Lung (tissue), 12 donors: Measurements from ENCODE around the gene TMEM45B. TPM values are rescaled to one million over a fixed set of nuclear protein-coding genes. Genes with fewer than 3 reads are reported as not detected.
A peak's percentile ranks its signal among the peaks of the same experiment; 100 is the strongest.

Experiments used
- ATAC-seq: fragments of 200-7000 bp; cut with Tn5 transposase; one replicate; pipeline ENCODE4 v1.9.1; 2020; ENCODE audit warnings: moderate number of reproducible peaks; ENCODE audit not compliant: insufficient read depth, low FRiP score
- DNase-seq, 3 donors: peaks; one replicate each; pipeline ENCODE4 v3.0.0-alpha.2; 2013 to 2017
- H3K27ac ChIP-seq, 2 donors: one replicate each; pipeline ENCODE4 v1.5.1; 2013; ENCODE audit warnings: mild to moderate bottlenecking in 2 of 2, moderate library complexity in 2 of 2, control low read depth in 1 of 2, inconsistent platforms in 1 of 2, low read depth in 1 of 2, low read length in 1 of 2
- H3K27me3 ChIP-seq, 3 donors: one replicate each; pipeline ENCODE4 v1.5.1; 2013; ENCODE audit warnings: low read length in 2 of 3; ENCODE audit not compliant: control insufficient read depth in 3 of 3, insufficient read depth in 3 of 3
- H3K36me3 ChIP-seq, 4 donors: one replicate each; pipeline ENCODE4 v1.5.1; 2013; ENCODE audit warnings: low read length in 4 of 4, mild to moderate bottlenecking in 1 of 4, moderate library complexity in 1 of 4; ENCODE audit not compliant: control insufficient read depth in 4 of 4, insufficient read depth in 4 of 4
- H3K4me1 ChIP-seq, 5 donors: one replicate each; pipeline ENCODE4 v1.5.1; 2013; ENCODE audit warnings: low read length in 5 of 5, mild to moderate bottlenecking in 2 of 5, moderate library complexity in 1 of 5; ENCODE audit not compliant: control insufficient read depth in 5 of 5, insufficient read depth in 5 of 5
- H3K4me3 ChIP-seq: one replicate; pipeline ENCODE4 v1.5.1; 2013; ENCODE audit warnings: mild to moderate bottlenecking, control low read depth, moderate library complexity
- H3K9ac ChIP-seq, 2 donors: one replicate each; pipeline ENCODE4 v1.5.1; 2013; ENCODE audit warnings: low read length in 2 of 2, control low read depth in 1 of 2; ENCODE audit not compliant: insufficient read depth in 1 of 2
- H3K9me3 ChIP-seq, 4 donors: one replicate each; pipeline ENCODE4 v1.5.1; 2013; ENCODE audit warnings: low read length in 3 of 4, mild to moderate bottlenecking in 1 of 4, moderate library complexity in 1 of 4; ENCODE audit not compliant: control insufficient read depth in 4 of 4, insufficient read depth in 3 of 4
- WGBS, 2 donors: extraction: QIAGEN DNeasy Blood & Tissue Kit; methylation state at CpG; one replicate each; pipeline ENCODE4 v1.1.7; 2013; 5-methylcytosine and 5-hydroxymethylcytosine counted together
- polyA plus RNA-seq, 2 donors: library from polyadenylated mRNA; stranded (reverse); fragments of 200-250 nt; gene quantifications; one replicate each; pipeline ENCODE4 v1.2.1, GENCODE V29; 2013
- total RNA-seq, 2 donors: library from RNA; depleted of rRNA in 1 of 2; stranded (reverse); fragments of >200 nt in 1 of 2; gene quantifications; one replicate each; pipeline ENCODE4 v1.2.1, GENCODE V29; 2014 to 2021
- TF ChIP-seq, protein P1 (sequence below): IDR thresholded peaks from 2 replicates; pipeline ENCODE4 v1.5.1; 2012; ENCODE audit warnings: mild to moderate bottlenecking; ENCODE audit errors: control extremely low read depth, extremely low read depth
- donor health status: control.
- donor health status: control.
- donor health status: Bipolar disorder and iron deficiency.
- donor health status: healthy.
- donor health status: DM: yes; HTN: yes; CAD: no.

TMEM45B gene
- total and polyA plus RNA-seq, 4 donors: 11.6 to 20.5 (median 16.0) TPM

DNA sequence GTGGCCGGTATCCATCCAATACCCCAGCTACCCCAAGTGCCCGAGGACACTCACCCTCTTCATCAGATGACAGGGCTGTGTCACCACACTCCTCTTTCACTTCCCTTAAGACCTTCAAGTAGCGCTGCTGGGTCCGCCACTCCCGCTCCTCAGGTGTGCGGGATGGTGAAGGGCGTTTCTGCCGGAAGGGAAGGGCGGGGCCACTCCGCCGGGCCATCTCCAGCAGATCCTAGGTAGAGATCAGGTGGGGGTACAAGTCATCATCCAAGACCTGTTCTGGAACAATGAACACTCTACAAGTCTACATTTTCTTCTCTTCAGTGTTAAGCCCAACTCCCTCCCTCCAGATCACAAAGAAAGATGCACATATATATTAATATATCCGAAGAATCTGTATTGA lies 69.7 kb downstream of the TMEM45B start:
- no peak overlapping the region for H3K27ac ChIP-seq
- H3K9ac ChIP-seq: no peak overlapping the region
- DNase-seq (no peak), ATAC-seq (no peak)
- TF ChIP-seq, protein P1, sequence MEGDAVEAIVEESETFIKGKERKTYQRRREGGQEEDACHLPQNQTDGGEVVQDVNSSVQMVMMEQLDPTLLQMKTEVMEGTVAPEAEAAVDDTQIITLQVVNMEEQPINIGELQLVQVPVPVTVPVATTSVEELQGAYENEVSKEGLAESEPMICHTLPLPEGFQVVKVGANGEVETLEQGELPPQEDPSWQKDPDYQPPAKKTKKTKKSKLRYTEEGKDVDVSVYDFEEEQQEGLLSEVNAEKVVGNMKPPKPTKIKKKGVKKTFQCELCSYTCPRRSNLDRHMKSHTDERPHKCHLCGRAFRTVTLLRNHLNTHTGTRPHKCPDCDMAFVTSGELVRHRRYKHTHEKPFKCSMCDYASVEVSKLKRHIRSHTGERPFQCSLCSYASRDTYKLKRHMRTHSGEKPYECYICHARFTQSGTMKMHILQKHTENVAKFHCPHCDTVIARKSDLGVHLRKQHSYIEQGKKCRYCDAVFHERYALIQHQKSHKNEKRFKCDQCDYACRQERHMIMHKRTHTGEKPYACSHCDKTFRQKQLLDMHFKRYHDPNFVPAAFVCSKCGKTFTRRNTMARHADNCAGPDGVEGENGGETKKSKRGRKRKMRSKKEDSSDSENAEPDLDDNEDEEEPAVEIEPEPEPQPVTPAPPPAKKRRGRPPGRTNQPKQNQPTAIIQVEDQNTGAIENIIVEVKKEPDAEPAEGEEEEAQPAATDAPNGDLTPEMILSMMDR: no peak
- no peaks in the 10 kb centered on the region for H3K27me3 ChIP-seq
- H3K9me3 ChIP-seq: no peaks in the 10 kb centered on the region
- no peak overlapping the region for H3K4me3 ChIP-seq
- H3K4me1 ChIP-seq: no peaks in the 10 kb centered on the region
- peaks cover 48 to 68% (median 57%) of the 10 kb centered on the region in 4 donors for H3K36me3 ChIP-seq
- WGBS, 2 donors: 98% methylated on average over 12 of the region's 12 CpGs

DNA sequence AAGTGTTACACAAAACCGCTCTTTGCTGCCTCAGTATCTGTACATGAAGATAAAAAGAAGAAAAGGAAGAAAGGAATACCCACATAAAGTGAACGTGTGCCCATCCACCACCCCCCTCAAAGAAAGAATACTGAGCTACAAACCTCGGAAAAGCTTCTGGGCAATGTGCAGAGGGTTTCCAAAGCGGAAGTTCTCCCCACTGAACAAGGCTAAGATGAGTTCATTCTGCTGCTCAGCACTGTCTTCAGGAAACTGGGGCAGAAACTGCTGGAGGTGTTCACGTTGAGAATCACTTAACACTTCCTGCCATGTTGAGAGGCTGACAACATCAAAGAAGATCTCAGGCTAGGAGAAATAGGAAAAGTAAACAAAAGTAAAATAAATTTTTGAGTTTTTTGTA lies 72.8 kb downstream of the TMEM45B start:
- 73 to 79% methylated on average over 5 of the region's 5 CpGs for WGBS, 2 donors
- no peaks in the 10 kb centered on the region for H3K27me3 ChIP-seq
- H3K27ac ChIP-seq: no peak overlapping the region
- H3K4me3 ChIP-seq: no peak overlapping the region
- H3K9ac ChIP-seq: no peak overlapping the region
- TF ChIP-seq, protein P1: no peak
- ATAC-seq: no peak
- peaks cover 35 to 56% (median 45%) of the 10 kb centered on the region in 4 donors for H3K36me3 ChIP-seq
- peaks cover 0 to 1% (median 0%) of the 10 kb centered on the region in 5 donors for H3K4me1 ChIP-seq
- no peak for DNase-seq
- no peaks in the 10 kb centered on the region for H3K9me3 ChIP-seq

DNA sequence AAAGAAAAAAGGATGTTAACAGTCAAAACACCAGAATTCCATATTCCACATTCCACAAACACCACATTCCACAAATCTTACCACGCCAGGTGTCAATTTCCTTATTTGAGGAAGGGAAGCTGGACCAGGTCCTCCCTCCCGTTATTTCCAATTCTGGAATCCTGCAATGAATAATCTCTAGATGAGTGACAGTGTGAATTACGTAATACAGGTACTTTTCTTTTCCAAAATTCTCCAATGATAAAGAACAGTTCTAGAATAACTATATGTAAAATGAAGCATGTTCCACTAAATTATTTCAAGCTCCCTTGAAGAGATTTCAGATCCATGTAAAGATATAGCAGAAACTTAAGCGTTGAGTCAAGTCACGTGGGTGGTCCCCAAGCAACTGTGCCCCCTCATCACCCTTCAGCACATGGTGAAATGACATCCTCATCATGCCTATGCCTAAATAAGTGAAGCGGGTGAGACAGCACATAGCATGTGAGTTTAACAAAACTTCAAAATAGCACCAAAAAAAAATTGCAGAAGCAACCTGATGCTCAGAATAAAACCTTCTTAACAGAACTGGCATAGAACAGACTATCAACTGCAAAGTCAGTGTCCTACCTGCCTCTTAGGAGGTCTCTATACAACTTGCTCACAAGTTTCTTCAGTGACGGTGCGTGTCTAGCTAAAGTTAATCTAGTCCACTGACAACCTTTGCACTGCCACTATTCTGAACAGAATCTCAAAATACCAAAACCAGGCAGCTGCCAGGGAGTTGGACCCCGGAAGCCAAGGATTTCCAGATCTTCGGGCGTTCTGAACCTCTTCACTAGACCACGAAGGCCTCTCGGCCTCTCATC lies 78.9 kb downstream of the TMEM45B start:
- H3K27ac ChIP-seq: peak overlapping the region; percentile 76 to 91
- H3K9me3 ChIP-seq: no peaks in the 10 kb centered on the region
- no peaks in the 10 kb centered on the region for H3K27me3 ChIP-seq
- 24 to 25% methylated on average over 13 of the region's 13 CpGs for WGBS, 2 donors
- ATAC-seq (peak; percentile 3), DNase-seq (peak in 1 of 3 donors; percentile 3)
- peaks cover 1 to 18% (median 8%) of the 10 kb centered on the region in 5 donors for H3K4me1 ChIP-seq
- TF ChIP-seq, protein P1: no peak
- peak overlapping the region; percentile 99 for H3K4me3 ChIP-seq
- peak overlapping the region; percentile 14 to 63 for H3K9ac ChIP-seq
- H3K36me3 ChIP-seq: peaks cover 7 to 27% (median 10%) of the 10 kb centered on the region in 4 donors
